Activated CD4-positive, alpha-beta T cell treated with anti-CD3 and anti-CD28 coated beads for 4 hours (primary cell): ENCODE measurements around the gene CCN6.

Experiments
- DNase-seq, 2 donors: peaks; one replicate each; pipeline ENCODE4 v3.0.0-alpha.2; 2020

CCN6 gene

GRCh38 chr6:112054001-112054400, at the start of gene CCN6:
Gene CCN6 (plus strand): TSS chr6:112054104. CDS start chr6:112054358, 254 bp downstream.
- DNase-seq = no peak

DNA sequence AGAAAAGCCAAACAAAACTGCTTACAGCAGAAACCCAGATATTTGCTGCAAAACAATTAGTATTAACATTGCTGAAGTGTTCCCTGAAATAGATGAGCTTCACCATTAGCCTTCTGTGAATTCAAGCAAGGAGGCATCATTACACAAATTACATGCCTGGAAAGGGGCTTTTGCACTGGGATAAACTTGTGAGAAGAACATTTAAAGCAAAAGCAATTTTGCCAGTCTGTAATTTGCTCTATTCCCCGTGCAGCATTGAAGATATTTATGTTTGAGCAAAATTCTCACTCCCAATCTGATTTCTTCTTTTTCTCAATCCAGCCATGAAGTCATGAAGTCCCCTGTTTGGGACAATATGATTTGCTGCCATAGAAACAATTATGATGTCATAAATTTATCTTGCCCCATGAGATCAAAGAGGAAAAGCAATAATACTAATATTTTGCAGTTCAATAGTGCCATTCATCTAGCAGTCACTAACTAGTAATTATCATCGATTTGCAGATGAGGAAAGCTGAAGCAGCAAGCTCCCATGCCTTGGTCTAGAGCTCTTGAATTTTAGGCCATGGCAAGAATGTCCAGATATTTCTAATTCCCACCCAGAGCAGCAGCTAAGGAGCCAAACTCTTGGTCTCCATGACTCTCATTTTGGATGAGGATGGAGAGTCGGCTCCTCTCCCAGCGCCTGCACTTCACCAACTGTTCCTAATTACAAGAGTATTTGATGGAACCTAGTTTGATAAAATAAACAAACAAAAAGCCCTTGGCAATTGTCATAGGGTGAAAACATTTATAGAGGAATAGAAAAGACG, 49.5 kb upstream of the CCN6 start:
- DNase-seq = no peak

DNA sequence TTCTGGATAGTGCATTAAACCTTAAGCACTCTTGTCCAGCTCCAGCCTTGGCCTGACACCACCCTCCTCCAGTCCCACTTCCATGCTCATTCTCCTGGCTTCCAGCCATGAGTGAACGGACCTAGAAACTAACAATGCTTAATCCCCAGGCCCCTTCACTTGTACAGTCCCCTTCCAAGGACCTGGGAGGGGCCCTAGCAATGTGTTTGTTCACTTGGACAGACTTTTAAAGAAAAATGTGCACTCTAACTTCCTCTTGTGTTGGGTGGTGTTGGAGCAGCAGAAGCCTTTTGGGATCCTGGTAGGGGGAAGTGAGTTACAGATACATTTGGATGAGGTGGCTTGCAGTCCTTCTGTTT, 48.9 kb upstream of the CCN6 start:
- DNase-seq = no peak

GRCh38 chr6:112007254-112007653, 46.6 kb upstream of the CCN6 start:
- DNase-seq = no peak

DNA sequence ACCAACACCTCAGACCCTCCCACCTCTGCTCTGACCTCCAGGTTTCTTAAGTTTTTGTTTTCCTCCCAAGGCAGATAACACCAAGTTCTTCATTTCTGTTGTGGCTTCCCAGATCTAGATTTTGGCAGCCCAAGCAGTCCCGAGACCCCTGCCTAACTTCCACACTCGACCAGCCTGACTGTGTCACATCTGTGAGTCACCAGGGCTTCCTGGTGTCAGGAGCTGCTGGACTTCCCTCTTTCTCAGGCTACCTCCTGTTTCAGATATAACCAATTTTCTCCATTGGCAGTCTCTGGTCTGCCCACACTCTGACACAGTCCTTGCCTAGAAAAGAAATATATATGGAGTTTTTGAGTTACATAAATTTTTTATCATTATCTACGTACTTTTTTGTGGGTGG, 46.1 kb upstream of the CCN6 start:
- no peak for DNase-seq

DNA sequence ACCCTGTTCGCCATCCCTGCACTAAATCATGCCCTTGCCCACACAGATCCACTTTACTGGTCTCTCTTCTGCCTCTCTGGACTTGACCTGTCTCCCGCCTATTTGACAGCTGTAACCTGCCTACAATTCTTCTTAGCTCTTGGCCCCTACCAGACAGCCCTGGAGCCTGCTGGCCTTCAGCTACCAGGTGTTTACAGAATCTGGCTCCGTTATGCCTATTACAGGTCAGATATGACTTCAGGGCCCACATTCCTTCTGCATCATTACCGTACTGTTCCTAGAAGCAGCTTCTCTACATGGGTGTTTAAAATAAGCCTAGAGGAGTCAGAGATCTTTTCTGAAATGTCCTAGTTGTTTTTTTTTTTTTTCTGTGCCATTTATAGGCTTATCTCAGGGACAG, 45.4 kb upstream of the CCN6 start:
- no peak for DNase-seq

DNA sequence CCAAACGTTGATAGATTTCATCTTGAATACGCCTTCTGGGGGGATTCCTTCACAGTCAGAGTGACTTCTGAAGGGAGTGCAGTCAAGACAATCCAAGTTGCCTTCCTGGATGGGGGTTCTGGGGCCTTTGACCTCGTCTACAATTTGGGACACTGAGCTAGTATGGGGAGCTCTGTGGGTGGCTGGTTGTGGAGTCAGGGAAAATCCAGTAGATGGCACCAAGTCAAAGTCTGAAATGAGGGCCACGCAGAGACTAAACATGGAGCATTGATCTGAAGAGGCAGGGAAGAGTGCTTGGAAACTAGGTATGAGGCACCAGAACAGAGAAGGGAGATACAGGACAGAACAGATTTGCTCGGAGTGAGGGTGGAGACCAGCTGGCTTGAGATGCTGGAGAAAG, 43.6 kb upstream of the CCN6 start:
- no peak for DNase-seq

DNA sequence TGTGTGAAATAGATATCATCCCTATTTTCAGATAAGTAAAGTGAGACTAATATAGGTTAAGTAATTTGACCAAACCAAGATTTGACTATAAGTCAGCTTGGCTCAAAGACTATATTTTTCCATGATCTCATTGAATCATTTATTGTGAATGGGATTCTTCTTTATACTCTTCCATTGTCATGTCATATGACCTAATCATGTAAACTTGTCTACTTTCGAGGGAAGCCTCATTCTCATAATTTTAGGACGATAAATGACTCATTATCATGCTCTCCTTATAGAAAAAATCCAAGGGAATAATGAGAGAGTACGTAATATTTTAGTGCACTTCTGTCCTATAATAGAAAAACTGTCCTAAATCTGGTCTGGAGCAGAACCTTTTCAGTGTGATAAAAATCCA, 40.9 kb upstream of the CCN6 start:
- DNase-seq = no peak

GRCh38 chr6:112014483-112014882, 39.4 kb upstream of the CCN6 start:
- no peak for DNase-seq

GRCh38 chr6:112015725-112016124, 38.2 kb upstream of the CCN6 start:
- DNase-seq = no peak

DNA sequence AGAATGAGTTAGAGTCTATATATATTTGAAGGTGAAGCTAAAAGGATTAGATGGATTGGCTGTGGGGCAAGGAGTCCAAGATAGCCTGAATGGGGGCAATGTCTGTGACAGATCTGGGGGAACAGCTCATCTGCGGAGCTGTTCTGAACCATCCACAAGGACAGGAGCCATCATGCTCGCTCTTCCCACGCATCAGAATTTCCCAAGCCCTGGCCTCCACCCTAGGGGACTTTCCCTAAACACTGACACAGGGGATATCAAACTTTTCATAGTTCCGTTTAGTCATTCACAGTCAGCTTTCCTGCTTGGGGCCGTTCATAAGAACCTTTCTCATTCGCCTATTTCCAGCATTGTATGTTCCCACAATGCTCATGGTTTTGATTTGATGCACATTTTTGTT, 37.6 kb upstream of the CCN6 start:
- DNase-seq = peak; percentile 60 to 63

- peak in 1 of 2 donors; percentile 29 for DNase-seq
Observed at GRCh38 chr6:112017169-112017568, 36.7 kb upstream of the CCN6 start.

GRCh38 chr6:112017760-112018537, 36.0 kb upstream of the CCN6 start:
- DNase-seq = no peak

GRCh38 chr6:112018619-112019416, 35.1 kb upstream of the CCN6 start:
- DNase-seq = no peak

DNA sequence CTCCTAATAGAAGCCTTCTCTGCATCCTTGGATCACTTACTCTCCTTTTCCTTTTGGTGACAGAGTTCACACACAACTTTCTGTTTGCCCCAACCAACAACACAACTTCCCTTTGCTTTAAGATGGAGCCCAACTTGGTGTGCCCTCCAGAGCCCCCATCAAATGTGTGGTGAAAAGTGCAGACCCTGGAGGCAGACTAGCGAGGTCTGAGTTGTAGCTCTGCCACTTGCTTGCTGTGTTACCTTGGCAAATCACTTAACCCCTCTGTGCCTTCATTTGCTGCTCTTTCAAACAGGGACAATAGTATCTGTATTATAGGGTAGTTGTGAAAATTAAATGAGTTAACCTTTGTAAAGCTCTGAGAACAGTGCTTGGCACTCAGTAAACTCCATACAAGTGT, 34.3 kb upstream of the CCN6 start:
- no peak for DNase-seq

DNA sequence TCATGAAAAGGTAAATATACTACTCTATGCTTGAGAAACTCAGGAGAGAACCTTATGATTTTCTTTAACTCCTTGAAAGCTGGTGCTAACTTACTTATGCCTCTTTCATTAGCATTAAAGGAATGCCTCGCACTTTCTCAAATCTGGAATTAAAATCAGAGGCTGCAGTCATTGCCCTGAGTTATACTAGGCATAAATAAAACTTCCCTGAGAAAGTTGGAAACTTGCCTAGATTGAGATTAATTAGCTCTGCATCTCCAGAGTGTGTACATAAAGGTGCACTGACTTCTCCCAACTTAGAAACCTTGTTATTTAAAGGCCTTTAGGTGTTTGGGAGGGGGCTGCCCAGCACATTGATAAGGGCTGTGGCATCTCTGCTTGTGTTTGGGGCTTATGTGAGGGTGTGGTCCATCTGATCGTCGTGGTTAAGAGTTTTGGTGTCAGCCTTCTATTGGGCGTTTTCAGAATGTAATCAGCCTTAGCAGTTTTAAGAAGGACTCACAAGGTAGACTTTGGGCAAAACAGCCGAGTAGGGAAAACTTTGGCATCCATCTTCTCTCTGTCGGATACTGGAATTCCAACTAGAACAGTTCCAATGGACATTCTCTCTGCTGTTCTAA, 32.1 kb upstream of the CCN6 start:
- no peak for DNase-seq

GRCh38 chr6:112022749-112023148, 31.2 kb upstream of the CCN6 start:
- DNase-seq = no peak

DNA sequence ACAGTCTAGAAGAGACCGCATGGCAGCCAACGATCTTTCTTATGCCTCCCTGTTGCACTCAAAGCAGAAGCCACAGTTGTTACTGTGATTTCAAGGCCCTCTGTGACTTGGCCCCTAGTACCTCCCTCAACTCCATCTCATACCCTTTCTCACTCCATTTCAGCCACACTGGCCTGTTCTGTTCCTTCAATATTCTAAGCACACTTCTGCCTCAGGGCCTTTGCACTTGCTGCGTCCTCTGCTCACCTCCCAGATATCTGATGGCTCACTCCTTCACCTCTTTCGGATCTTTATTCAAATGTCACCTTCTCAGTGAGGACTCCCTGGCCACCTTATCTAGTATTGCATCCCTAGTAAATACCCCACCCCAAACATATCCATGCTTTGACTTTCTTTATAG, 29.4 kb upstream of the CCN6 start:
- no peak for DNase-seq

GRCh38 chr6:112026933-112027332, 27.0 kb upstream of the CCN6 start:
- no peak for DNase-seq

- DNase-seq = peak; percentile 34 to 36
Observed at GRCh38 chr6:112027942-112028674, 25.8 kb upstream of the CCN6 start.

DNA sequence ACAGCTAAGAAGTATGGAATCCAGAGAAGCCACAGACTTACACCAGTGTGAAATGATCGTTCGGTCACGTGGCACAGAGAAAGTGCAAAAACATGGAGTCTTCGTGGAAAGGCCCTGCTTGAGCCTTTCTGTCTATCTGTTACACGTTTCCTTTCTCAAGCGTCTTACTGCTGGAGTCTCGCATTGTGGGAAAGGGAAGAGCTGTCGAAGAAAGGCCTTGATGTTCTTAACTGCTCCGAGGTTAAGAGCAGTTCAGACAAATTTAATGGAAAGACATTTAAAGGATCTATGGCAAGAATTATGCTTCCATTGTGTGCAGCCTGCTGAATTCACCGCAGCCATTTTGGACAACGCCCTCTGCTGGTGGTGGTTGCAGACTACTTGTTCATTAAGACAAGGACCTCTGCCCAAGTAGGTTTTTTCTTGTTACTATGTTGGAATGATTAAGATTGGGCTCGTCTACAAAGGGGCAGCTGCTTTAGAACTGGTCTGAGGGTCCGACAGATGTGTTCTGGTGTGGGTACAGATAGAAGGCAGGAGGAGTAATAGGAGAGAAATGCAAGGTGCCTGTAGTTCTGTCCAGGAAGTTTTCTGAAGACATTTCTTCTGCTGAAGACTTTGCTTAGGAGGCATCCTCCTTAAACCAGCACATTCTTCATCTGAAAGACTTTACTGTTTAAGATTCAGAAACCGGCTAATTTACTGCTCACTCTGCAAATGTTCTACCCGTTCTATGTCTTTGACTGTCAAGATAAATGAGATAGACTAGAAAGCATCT, 24.7 kb upstream of the CCN6 start:
- DNase-seq = peak; percentile 65 to 74
